Peyer's patch (tissue), 4 donors: Measurements from ENCODE around the gene SLC7A10.

Experiments
- POLR2A ChIP-seq, 2 donors: fragments of 450-650 bp; IDR thresholded peaks; one replicate each; pipeline ENCODE4 v1.5.1; 2017; ENCODE audit warnings: antibody characterized with exemption in 2 of 2, mild to moderate bottlenecking in 2 of 2, moderate library complexity in 2 of 2
- TF ChIP-seq, protein P1 (sequence below), 6 experiments: fragments of 450-650 bp in 4 of 6; fragments of 200-600 bp in 2 of 6; sonication (generic) in 1 of 6; IDR thresholded peaks; one replicate each; pipeline ENCODE4 v1.5.1; 2017 to 2019; ENCODE audit warnings: antibody characterized with exemption in 6 of 6, mild to moderate bottlenecking in 3 of 6, moderate library complexity in 1 of 6

DNA sequence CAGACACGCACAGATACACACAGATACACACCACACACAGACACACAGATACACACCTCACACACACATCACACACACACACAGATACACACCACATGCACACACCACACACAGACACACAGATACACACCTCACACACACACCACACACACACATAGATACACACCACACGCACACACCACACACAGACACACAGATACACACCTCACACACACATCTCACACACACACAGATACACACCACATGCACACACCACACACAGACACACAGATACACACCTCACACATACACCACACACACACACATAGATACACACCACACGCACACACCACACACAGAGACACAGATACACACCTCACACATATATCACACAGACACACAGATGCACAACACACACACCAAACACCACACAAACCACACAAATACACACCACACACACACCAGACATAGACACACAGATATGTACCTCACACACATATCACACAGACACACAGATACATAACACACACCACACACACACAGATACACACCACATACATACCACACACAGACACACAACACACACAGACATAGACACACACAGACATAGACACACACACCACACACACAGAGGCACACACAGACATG is 24.2 kb upstream of the SLC7A10 start:
- no peak for TF ChIP-seq POLR2A (IDR thresholded peaks at IDR 0.05)
- TF ChIP-seq, protein P1, sequence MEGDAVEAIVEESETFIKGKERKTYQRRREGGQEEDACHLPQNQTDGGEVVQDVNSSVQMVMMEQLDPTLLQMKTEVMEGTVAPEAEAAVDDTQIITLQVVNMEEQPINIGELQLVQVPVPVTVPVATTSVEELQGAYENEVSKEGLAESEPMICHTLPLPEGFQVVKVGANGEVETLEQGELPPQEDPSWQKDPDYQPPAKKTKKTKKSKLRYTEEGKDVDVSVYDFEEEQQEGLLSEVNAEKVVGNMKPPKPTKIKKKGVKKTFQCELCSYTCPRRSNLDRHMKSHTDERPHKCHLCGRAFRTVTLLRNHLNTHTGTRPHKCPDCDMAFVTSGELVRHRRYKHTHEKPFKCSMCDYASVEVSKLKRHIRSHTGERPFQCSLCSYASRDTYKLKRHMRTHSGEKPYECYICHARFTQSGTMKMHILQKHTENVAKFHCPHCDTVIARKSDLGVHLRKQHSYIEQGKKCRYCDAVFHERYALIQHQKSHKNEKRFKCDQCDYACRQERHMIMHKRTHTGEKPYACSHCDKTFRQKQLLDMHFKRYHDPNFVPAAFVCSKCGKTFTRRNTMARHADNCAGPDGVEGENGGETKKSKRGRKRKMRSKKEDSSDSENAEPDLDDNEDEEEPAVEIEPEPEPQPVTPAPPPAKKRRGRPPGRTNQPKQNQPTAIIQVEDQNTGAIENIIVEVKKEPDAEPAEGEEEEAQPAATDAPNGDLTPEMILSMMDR (IDR thresholded peaks at IDR 0.05), result no peak
